ENCODE measurements around the gene PAQR5. TPM values are rescaled to one million over a fixed set of nuclear protein-coding genes. Genes with fewer than 3 reads are reported as not detected.

PAQR5 gene
- total RNA-seq, 1 donor, result 1.1 TPM

- Histone ChIP-seq H3K4me2 (ENCODE audit: insufficient read depth, low read length) (no peak overlapping the region), H3K4me1 (ENCODE audit: insufficient read depth, low read length) (no peaks in the 10 kb centered on the region), H3K36me3 (ENCODE audit: insufficient read depth, low read length) (no peaks in the 10 kb centered on the region), H3K27ac (ENCODE audit: low read depth, low read length) (no peak overlapping the region), H2AFZ (ENCODE audit: low read length) (no peak overlapping the region), H3K9me3 (ENCODE audit: low read depth, low read length) (no peaks in the 10 kb centered on the region), H3K27me3 (ENCODE audit: insufficient read depth, low read length) (peaks cover 6% of the 10 kb centered on the region), H3K79me2 (ENCODE audit: insufficient read depth, low read length) (no peaks in the 10 kb centered on the region), H3K4me3 (ENCODE audit: insufficient read depth, low read length) (no peak overlapping the region), H4K20me1 (ENCODE audit: insufficient read depth, low read length) (no peaks in the 10 kb centered on the region)
- no peak for DNase-seq (ENCODE audit: insufficient read length, low spot score, missing footprints)
- TF ChIP-seq, protein P1, sequence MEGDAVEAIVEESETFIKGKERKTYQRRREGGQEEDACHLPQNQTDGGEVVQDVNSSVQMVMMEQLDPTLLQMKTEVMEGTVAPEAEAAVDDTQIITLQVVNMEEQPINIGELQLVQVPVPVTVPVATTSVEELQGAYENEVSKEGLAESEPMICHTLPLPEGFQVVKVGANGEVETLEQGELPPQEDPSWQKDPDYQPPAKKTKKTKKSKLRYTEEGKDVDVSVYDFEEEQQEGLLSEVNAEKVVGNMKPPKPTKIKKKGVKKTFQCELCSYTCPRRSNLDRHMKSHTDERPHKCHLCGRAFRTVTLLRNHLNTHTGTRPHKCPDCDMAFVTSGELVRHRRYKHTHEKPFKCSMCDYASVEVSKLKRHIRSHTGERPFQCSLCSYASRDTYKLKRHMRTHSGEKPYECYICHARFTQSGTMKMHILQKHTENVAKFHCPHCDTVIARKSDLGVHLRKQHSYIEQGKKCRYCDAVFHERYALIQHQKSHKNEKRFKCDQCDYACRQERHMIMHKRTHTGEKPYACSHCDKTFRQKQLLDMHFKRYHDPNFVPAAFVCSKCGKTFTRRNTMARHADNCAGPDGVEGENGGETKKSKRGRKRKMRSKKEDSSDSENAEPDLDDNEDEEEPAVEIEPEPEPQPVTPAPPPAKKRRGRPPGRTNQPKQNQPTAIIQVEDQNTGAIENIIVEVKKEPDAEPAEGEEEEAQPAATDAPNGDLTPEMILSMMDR (IDR thresholded peaks at IDR 0.05; ENCODE audit: extremely low read depth, low read depth, low read length), result no peak
Observed at GRCh38 chr15:69272139-69272538, 26.6 kb upstream of the PAQR5 start.

GRCh38 chr15:69272891-69273290 is 25.8 kb upstream of the PAQR5 start:
- Histone ChIP-seq H3K27me3 (ENCODE audit: insufficient read depth, low read length) (peaks cover 6% of the 10 kb centered on the region), H3K4me2 (ENCODE audit: insufficient read depth, low read length) (no peak overlapping the region), H4K20me1 (ENCODE audit: insufficient read depth, low read length) (no peaks in the 10 kb centered on the region), H3K36me3 (ENCODE audit: insufficient read depth, low read length) (no peaks in the 10 kb centered on the region), H3K27ac (ENCODE audit: low read depth, low read length) (no peak overlapping the region), H3K79me2 (ENCODE audit: insufficient read depth, low read length) (no peaks in the 10 kb centered on the region), H3K9me3 (ENCODE audit: low read depth, low read length) (no peaks in the 10 kb centered on the region), H2AFZ (ENCODE audit: low read length) (no peak overlapping the region), H3K4me1 (ENCODE audit: insufficient read depth, low read length) (no peaks in the 10 kb centered on the region), H3K4me3 (ENCODE audit: insufficient read depth, low read length) (no peak overlapping the region)
- no peak for DNase-seq (ENCODE audit: insufficient read length, low spot score, missing footprints)
- TF ChIP-seq, protein P1 (IDR thresholded peaks at IDR 0.05; ENCODE audit: extremely low read depth, low read depth, low read length), result no peak

DNA sequence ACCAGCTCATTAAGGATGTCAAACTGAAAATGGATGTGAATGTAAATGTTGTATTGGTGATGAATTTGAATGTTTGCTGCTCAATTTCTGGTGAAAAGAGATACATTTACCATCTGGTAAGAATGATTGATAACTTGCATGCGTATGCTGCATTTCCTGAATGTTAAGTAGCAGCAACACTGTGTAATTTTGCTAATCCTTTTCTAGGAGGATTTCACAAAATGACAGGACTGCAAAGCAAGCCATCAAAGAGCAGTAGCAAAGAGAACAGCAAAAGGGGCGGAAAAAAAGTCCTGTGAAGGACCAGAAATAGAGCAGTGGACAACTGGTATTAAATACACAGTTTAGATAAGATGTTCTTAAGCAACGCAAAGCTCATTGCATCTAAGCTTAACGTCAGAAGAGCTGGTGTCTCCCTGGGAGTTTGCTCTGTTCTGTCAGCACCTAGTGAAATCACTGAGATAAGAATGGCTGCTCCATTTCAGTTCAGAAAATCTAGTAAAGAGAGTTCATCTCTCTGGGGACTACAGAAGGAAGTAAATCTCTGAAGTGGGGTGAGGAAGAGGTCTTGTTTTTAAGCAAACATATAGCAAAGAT is 23.5 kb upstream of the PAQR5 start:
- Histone ChIP-seq H3K9me3 (ENCODE audit: low read depth, low read length) (no peaks in the 10 kb centered on the region), H3K27ac (ENCODE audit: low read depth, low read length) (no peak overlapping the region), H3K4me2 (ENCODE audit: insufficient read depth, low read length) (no peak overlapping the region), H4K20me1 (ENCODE audit: insufficient read depth, low read length) (no peaks in the 10 kb centered on the region), H3K27me3 (ENCODE audit: insufficient read depth, low read length) (peaks cover 6% of the 10 kb centered on the region), H3K4me1 (ENCODE audit: insufficient read depth, low read length) (no peaks in the 10 kb centered on the region), H3K4me3 (ENCODE audit: insufficient read depth, low read length) (no peak overlapping the region), H2AFZ (ENCODE audit: low read length) (no peak overlapping the region), H3K36me3 (ENCODE audit: insufficient read depth, low read length) (no peaks in the 10 kb centered on the region), H3K79me2 (ENCODE audit: insufficient read depth, low read length) (no peaks in the 10 kb centered on the region)
- TF ChIP-seq, protein P1 (IDR thresholded peaks at IDR 0.05; ENCODE audit: extremely low read depth, low read depth, low read length), result no peak
- DNase-seq (ENCODE audit: insufficient read length, low spot score, missing footprints), result no peak

- Histone ChIP-seq H3K4me3 (ENCODE audit: insufficient read depth, low read length) (no peak overlapping the region), H2AFZ (ENCODE audit: low read length) (no peak overlapping the region), H3K4me2 (ENCODE audit: insufficient read depth, low read length) (no peak overlapping the region), H3K9me3 (ENCODE audit: low read depth, low read length) (no peaks in the 10 kb centered on the region), H3K27me3 (ENCODE audit: insufficient read depth, low read length) (peaks cover 6% of the 10 kb centered on the region), H3K79me2 (ENCODE audit: insufficient read depth, low read length) (no peaks in the 10 kb centered on the region), H3K4me1 (ENCODE audit: insufficient read depth, low read length) (no peaks in the 10 kb centered on the region), H4K20me1 (ENCODE audit: insufficient read depth, low read length) (no peaks in the 10 kb centered on the region), H3K36me3 (ENCODE audit: insufficient read depth, low read length) (no peaks in the 10 kb centered on the region), H3K27ac (ENCODE audit: low read depth, low read length) (no peak overlapping the region)
- no peak for DNase-seq (ENCODE audit: insufficient read length, low spot score, missing footprints)
- TF ChIP-seq, protein P1 (IDR thresholded peaks at IDR 0.05; ENCODE audit: extremely low read depth, low read depth, low read length), result no peak
Observed at GRCh38 chr15:69275933-69276560, 22.7 kb upstream of the PAQR5 start.
